ENCODE measurements around the gene FILIP1L. TPM values are rescaled to one million over a fixed set of nuclear protein-coding genes. Genes with fewer than 3 reads are reported as not detected.

Gene FILIP1L
- total RNA-seq, 1 donor from 2014 or later, result 1.5 TPM

- H3K27me3 Mint-ChIP-seq, result no peaks in the 10 kb centered on the region
- peaks cover 20% of the 10 kb centered on the region for H3K4me1 Mint-ChIP-seq
- CTCF ChIA-PET, result no interaction called here
- DNase-seq (no peak), ATAC-seq (ENCODE audit: low read depth) (no peak)
- no peak overlapping the region for H3K27ac Mint-ChIP-seq
- no peak overlapping the region for H3K4me3 Mint-ChIP-seq
- no peaks in the 10 kb centered on the region for H3K36me3 Mint-ChIP-seq (ENCODE audit: low read depth)
- no peak for TF ChIP-seq CTCF (IDR thresholded peaks at IDR 0.05)
- intact Hi-C loops (cut with micrococcal nuclease), result no loop called here
- no peaks in the 10 kb centered on the region for H3K9me3 Mint-ChIP-seq
- POLR2A ChIA-PET, result no interaction called here
These were observed 233.2 kb downstream of the FILIP1L start for GRCh38 chr3:99881121-99881524.

GRCh38 chr3:99879275-99879674 is 235.0 kb downstream of the FILIP1L start:
- H3K27me3 Mint-ChIP-seq, result no peaks in the 10 kb centered on the region
- ChIA-PET POLR2A (no interaction called here), CTCF (no interaction called here)
- ATAC-seq (ENCODE audit: low read depth), result no peak
- no peaks in the 10 kb centered on the region for H3K36me3 Mint-ChIP-seq (ENCODE audit: low read depth)
- intact Hi-C loops (cut with micrococcal nuclease), result no loop called here
- no peaks in the 10 kb centered on the region for H3K9me3 Mint-ChIP-seq
- peaks cover 26% of the 10 kb centered on the region for H3K4me1 Mint-ChIP-seq
- peak overlapping the region; percentile 14 for H3K27ac Mint-ChIP-seq
- no peak for TF ChIP-seq CTCF (IDR thresholded peaks at IDR 0.05)
- H3K4me3 Mint-ChIP-seq, result no peak overlapping the region
- no peak for DNase-seq

- no peaks in the 10 kb centered on the region for H3K27me3 Mint-ChIP-seq
- intact Hi-C loops (cut with micrococcal nuclease), result no loop called here
- no peak overlapping the region for H3K4me3 Mint-ChIP-seq
- peak overlapping the region; percentile 2 for H3K27ac Mint-ChIP-seq
- ATAC-seq (ENCODE audit: low read depth), result no peak
- H3K36me3 Mint-ChIP-seq (ENCODE audit: low read depth), result no peaks in the 10 kb centered on the region
- ChIA-PET POLR2A (no interaction called here), CTCF (no interaction called here)
- no peak for TF ChIP-seq CTCF (IDR thresholded peaks at IDR 0.05)
- no peaks in the 10 kb centered on the region for H3K9me3 Mint-ChIP-seq
- H3K4me1 Mint-ChIP-seq, result peaks cover 26% of the 10 kb centered on the region
- DNase-seq, result no peak
These were observed 236.3 kb downstream of the FILIP1L start for GRCh38 chr3:99878005-99878404.

GRCh38 chr3:99877031-99877579 is 237.2 kb downstream of the FILIP1L start:
- CTCF ChIA-PET, result no interaction called here
- H3K27ac Mint-ChIP-seq, result no peak overlapping the region
- peak overlapping the region; percentile 81 for H3K4me3 Mint-ChIP-seq

More at GRCh38 chr3:99877031-99877579, 237.2 kb downstream of the FILIP1L start:
- POLR2A ChIA-PET, result interaction anchor here (1.5 kb wide), 1 partner anchor 171 kb away, joined by 4 read pairs; no protein-coding TSS in a partner anchor
- Mint-ChIP-seq H3K27me3 (no peaks in the 10 kb centered on the region), H3K9me3 (no peaks in the 10 kb centered on the region), H3K36me3 (ENCODE audit: low read depth) (no peaks in the 10 kb centered on the region), H3K4me1 (peaks cover 26% of the 10 kb centered on the region)
- no peak for DNase-seq
- TF ChIP-seq CTCF (IDR thresholded peaks at IDR 0.05), result no peak
- no peak for ATAC-seq (ENCODE audit: low read depth)
- intact Hi-C loops (cut with micrococcal nuclease), result no loop called here
